Measurements from ENCODE around the gene AHCYL2.
"Not testable (repeated sequence)": the region's sequence is repeated elsewhere in the genome, so short reads cannot be mapped to it uniquely, and the experiment has no call there.

AHCYL2 gene

GRCh38 chr7:129210989-129211312 lies 13.9 kb upstream of the AHCYL2 start:
- no peaks in the 10 kb centered on the region for H3K27me3 ChIP-seq (ENCODE audit: control insufficient read depth, insufficient read depth, low read length)

GRCh38 chr7:129212126-129212525 lies 12.7 kb upstream of the AHCYL2 start:
- H3K4me1 ChIP-seq (ENCODE audit: control insufficient read depth, insufficient read depth, low read length): no peaks in the 10 kb centered on the region
- H3K36me3 ChIP-seq (ENCODE audit: insufficient read depth, low read length): no peaks in the 10 kb centered on the region
- no peak overlapping the region for H3K4me3 ChIP-seq (ENCODE audit: low read length)
- no peak overlapping the region for H3K9ac ChIP-seq (ENCODE audit: low read depth, low read length)
- H3K4me2 ChIP-seq (ENCODE audit: low read length): no peak overlapping the region
- H3K27me3 ChIP-seq (ENCODE audit: control insufficient read depth, insufficient read depth, low read length): no peaks in the 10 kb centered on the region
- H3K9me3 ChIP-seq (replicated peaks; ENCODE audit: low read length): no peaks in the 10 kb centered on the region

More at GRCh38 chr7:129210989-129211312, 13.9 kb upstream of the AHCYL2 start:
- H3K4me1 ChIP-seq (ENCODE audit: control insufficient read depth, insufficient read depth, low read length): no peaks in the 10 kb centered on the region
- H3K9me3 ChIP-seq (replicated peaks; ENCODE audit: low read length): no peaks in the 10 kb centered on the region
- H3K36me3 ChIP-seq (ENCODE audit: insufficient read depth, low read length): no peaks in the 10 kb centered on the region
- no peak overlapping the region for H3K9ac ChIP-seq (ENCODE audit: low read depth, low read length)
- H3K4me2 ChIP-seq (ENCODE audit: low read length): no peak overlapping the region
- H3K4me3 ChIP-seq (ENCODE audit: low read length): no peak overlapping the region

GRCh38 chr7:129212596-129212995 lies 12.2 kb upstream of the AHCYL2 start:
- no peak overlapping the region for H3K4me3 ChIP-seq (ENCODE audit: low read length)
- H3K36me3 ChIP-seq (ENCODE audit: insufficient read depth, low read length): no peaks in the 10 kb centered on the region
- H3K9me3 ChIP-seq (replicated peaks; ENCODE audit: low read length): no peaks in the 10 kb centered on the region
- no peaks in the 10 kb centered on the region for H3K27me3 ChIP-seq (ENCODE audit: control insufficient read depth, insufficient read depth, low read length)
- no peak overlapping the region for H3K4me2 ChIP-seq (ENCODE audit: low read length)
- no peak overlapping the region for H3K9ac ChIP-seq (ENCODE audit: low read depth, low read length)
- no peaks in the 10 kb centered on the region for H3K4me1 ChIP-seq (ENCODE audit: control insufficient read depth, insufficient read depth, low read length)

GRCh38 chr7:129213828-129214227 lies 11.0 kb upstream of the AHCYL2 start:
- Histone ChIP-seq H3K9me3 (replicated peaks; ENCODE audit: low read length) (no peaks in the 10 kb centered on the region), H3K36me3 (ENCODE audit: insufficient read depth, low read length) (no peaks in the 10 kb centered on the region), H3K4me3 (ENCODE audit: low read length) (no peak overlapping the region), H3K4me2 (ENCODE audit: low read length) (no peak overlapping the region), H3K9ac (ENCODE audit: low read depth, low read length) (no peak overlapping the region), H3K4me1 (ENCODE audit: control insufficient read depth, insufficient read depth, low read length) (no peaks in the 10 kb centered on the region), H3K27me3 (ENCODE audit: control insufficient read depth, insufficient read depth, low read length) (no peaks in the 10 kb centered on the region)

- not testable (repeated sequence) for H3K4me3 ChIP-seq (ENCODE audit: low read length); H3K9me3 ChIP-seq (replicated peaks; ENCODE audit: low read length); H3K9ac ChIP-seq (ENCODE audit: low read depth, low read length); H3K4me1 ChIP-seq (ENCODE audit: control insufficient read depth, insufficient read depth, low read length); H3K36me3 ChIP-seq (ENCODE audit: insufficient read depth, low read length); H3K27me3 ChIP-seq (ENCODE audit: control insufficient read depth, insufficient read depth, low read length); H3K4me2 ChIP-seq (ENCODE audit: low read length)
These were observed 9.1 kb upstream of the AHCYL2 start for GRCh38 chr7:129215691-129216090.

- not testable (repeated sequence) for H3K9me3 ChIP-seq (replicated peaks; ENCODE audit: low read length); H3K9ac ChIP-seq (ENCODE audit: low read depth, low read length); H3K27me3 ChIP-seq (ENCODE audit: control insufficient read depth, insufficient read depth, low read length); H3K36me3 ChIP-seq (ENCODE audit: insufficient read depth, low read length); H3K4me1 ChIP-seq (ENCODE audit: control insufficient read depth, insufficient read depth, low read length); H3K4me3 ChIP-seq (ENCODE audit: low read length); H3K4me2 ChIP-seq (ENCODE audit: low read length)
These were observed 8.6 kb upstream of the AHCYL2 start for GRCh38 chr7:129216101-129216715.

GRCh38 chr7:129216821-129217416 lies 7.9 kb upstream of the AHCYL2 start:
- not testable (repeated sequence) for H3K36me3 ChIP-seq (ENCODE audit: insufficient read depth, low read length); H3K9ac ChIP-seq (ENCODE audit: low read depth, low read length); H3K27me3 ChIP-seq (ENCODE audit: control insufficient read depth, insufficient read depth, low read length); H3K9me3 ChIP-seq (replicated peaks; ENCODE audit: low read length); H3K4me3 ChIP-seq (ENCODE audit: low read length); H3K4me1 ChIP-seq (ENCODE audit: control insufficient read depth, insufficient read depth, low read length); H3K4me2 ChIP-seq (ENCODE audit: low read length)

GRCh38 chr7:129218514-129219062 lies 6.2 kb upstream of the AHCYL2 start:
- no peak overlapping the region for H3K4me2 ChIP-seq (ENCODE audit: low read length)
- peaks cover 3% of the 10 kb centered on the region for H3K27me3 ChIP-seq (ENCODE audit: control insufficient read depth, insufficient read depth, low read length)
- H3K4me1 ChIP-seq (ENCODE audit: control insufficient read depth, insufficient read depth, low read length): no peaks in the 10 kb centered on the region
- H3K36me3 ChIP-seq (ENCODE audit: insufficient read depth, low read length): no peaks in the 10 kb centered on the region
- no peak overlapping the region for H3K9ac ChIP-seq (ENCODE audit: low read depth, low read length)
- no peak overlapping the region for H3K4me3 ChIP-seq (ENCODE audit: low read length)
- no peaks in the 10 kb centered on the region for H3K9me3 ChIP-seq (replicated peaks; ENCODE audit: low read length)

GRCh38 chr7:129219166-129219565 lies 5.7 kb upstream of the AHCYL2 start:
- not testable (repeated sequence) for H3K9me3 ChIP-seq (replicated peaks; ENCODE audit: low read length); H3K4me3 ChIP-seq (ENCODE audit: low read length); H3K27me3 ChIP-seq (ENCODE audit: control insufficient read depth, insufficient read depth, low read length); H3K4me2 ChIP-seq (ENCODE audit: low read length); H3K9ac ChIP-seq (ENCODE audit: low read depth, low read length); H3K4me1 ChIP-seq (ENCODE audit: control insufficient read depth, insufficient read depth, low read length); H3K36me3 ChIP-seq (ENCODE audit: insufficient read depth, low read length)

GRCh38 chr7:129222064-129222463 lies 2.8 kb upstream of the AHCYL2 start:
- Histone ChIP-seq H3K4me2 (ENCODE audit: low read length) (peak overlapping the region; percentile 60), H3K4me3 (ENCODE audit: low read length) (no peak overlapping the region), H3K4me1 (ENCODE audit: control insufficient read depth, insufficient read depth, low read length) (peaks cover 10% of the 10 kb centered on the region), H3K27me3 (ENCODE audit: control insufficient read depth, insufficient read depth, low read length) (peaks cover 3% of the 10 kb centered on the region), H3K36me3 (ENCODE audit: insufficient read depth, low read length) (no peaks in the 10 kb centered on the region), H3K9me3 (replicated peaks; ENCODE audit: low read length) (no peaks in the 10 kb centered on the region), H3K9ac (ENCODE audit: low read depth, low read length) (no peak overlapping the region)

GRCh38 chr7:129225206-129225930 lies 538 bp downstream of the AHCYL2 start:
- H3K4me2 ChIP-seq (ENCODE audit: low read length): peak overlapping the region; percentile 83
- no peaks in the 10 kb centered on the region for H3K9me3 ChIP-seq (replicated peaks; ENCODE audit: low read length)
- peak overlapping the region; percentile 88 for H3K4me3 ChIP-seq (ENCODE audit: low read length)
- peaks cover 10% of the 10 kb centered on the region for H3K4me1 ChIP-seq (ENCODE audit: control insufficient read depth, insufficient read depth, low read length)
- peak overlapping the region; percentile 76 for H3K9ac ChIP-seq (ENCODE audit: low read depth, low read length)
- H3K36me3 ChIP-seq (ENCODE audit: insufficient read depth, low read length): no peaks in the 10 kb centered on the region
- peaks cover 3% of the 10 kb centered on the region for H3K27me3 ChIP-seq (ENCODE audit: control insufficient read depth, insufficient read depth, low read length)
